HepG2 (cell line): ENCODE measurements around the gene PIR. TPM values are rescaled to one million over a fixed set of nuclear protein-coding genes. Genes with fewer than 3 reads are reported as not detected.

Experiments used
- ATAC-seq: fragments of 200-7000 bp; cut with Tn5 transposase; 3 replicates; pipeline ENCODE4 v1.9.1; 2020; ENCODE audit warnings: mild to moderate bottlenecking, moderate library complexity
- BruUV-seq: library from RNA; stranded (reverse); fragments of 400-500 nt; replicated peaks from 2 replicates; lab custom pipeline; 2021; lab: Mats Ljungman, UMichigan
- CTCF ChIA-PET: fragments of 300-600 bp; formaldehyde crosslinking; extraction: SDS; loops from one replicate; lab custom pipeline; 2021; ENCODE audit warnings: low total read pairs, inconsistent platforms, low intra/inter-chr PET ratio; lab: Yijun Ruan, JAX
- POLR2A ChIA-PET: fragments of 350-600 bp; sonication (Branson Sonifier 250); formaldehyde crosslinking; loops from one replicate; lab custom pipeline; 2020; ENCODE audit warnings: antibody characterized with exemption, inconsistent platforms; lab: Yijun Ruan, JAX
- DNase-seq: peaks from one replicate; pipeline ENCODE4 v3.0.0-alpha.2; 2015; ENCODE audit warnings: low spot score
- FAIRE-seq: peaks from 3 replicates; lab custom pipeline; 2011; peaks lifted over from hg19 to GRCh38; lab: Jason Lieb, UNC
- H2AFZ ChIP-seq: one replicate; pipeline ENCODE4 v1.6.1; 2011; ENCODE audit warnings: low read length, inconsistent platforms
- H3K27ac ChIP-seq: fragments of 300-600 bp; 3 replicates; pipeline ENCODE4 v1.8.0; 2011; ENCODE audit warnings: mixed run types, mild to moderate bottlenecking, mixed read lengths, low read length, inconsistent platforms; ENCODE audit not compliant: insufficient read depth; ENCODE audit errors: extremely low read length
- H3K27me3 ChIP-seq, 2 experiments: fragments of 200-600 bp in 1 of 2; 2 replicates in 1 of 2; 3 replicates in 1 of 2; pipeline versions ENCODE4 v1.6.0 to v1.8.0; 2011; ENCODE audit warnings: low read length in 2 of 2, mild to moderate bottlenecking in 2 of 2, moderate library complexity in 2 of 2, inconsistent platforms in 1 of 2; ENCODE audit not compliant: insufficient read depth in 2 of 2, control insufficient read depth in 1 of 2
- H3K36me3 ChIP-seq, 2 experiments: fragments of 200-600 bp in 1 of 2; replicated peaks in 1 of 2; 2 replicates in 1 of 2; 3 replicates in 1 of 2; pipeline versions ENCODE4 v1.5.1 to v1.8.0; 2011; ENCODE audit warnings: low read length in 2 of 2, inconsistent platforms in 1 of 2; ENCODE audit not compliant: insufficient read depth in 2 of 2, control insufficient read depth in 1 of 2
- H3K4me1 ChIP-seq: 2 replicates; pipeline ENCODE4 v1.5.1; 2012; ENCODE audit warnings: low read length, inconsistent platforms; ENCODE audit not compliant: insufficient read depth
- H3K4me2 ChIP-seq: 2 replicates; pipeline ENCODE4 v1.6.0; 2011; ENCODE audit warnings: low read depth, low read length, inconsistent platforms
- H3K4me3 ChIP-seq, 3 experiments: fragments of 200-600 bp in 1 of 3; sonication (generic), shearing (Covaris generic) in 1 of 3; replicated peaks in 1 of 3; 2 replicates each; pipeline ENCODE4 v1.5.1; 2011 to 2016; ENCODE audit warnings: low read length in 3 of 3, inconsistent platforms in 2 of 3, low read depth in 2 of 3, mild to moderate bottlenecking in 2 of 3, control low read depth in 1 of 3, mixed read lengths in 1 of 3; ENCODE audit not compliant: insufficient read depth in 1 of 3
- H3K79me2 ChIP-seq: one replicate; pipeline ENCODE4 v1.6.1; 2011; ENCODE audit warnings: low read length, inconsistent platforms; ENCODE audit not compliant: insufficient read depth
- H3K9ac ChIP-seq: 2 replicates; pipeline ENCODE4 v1.6.0; 2011; ENCODE audit warnings: mild to moderate bottlenecking, low read depth, low read length, inconsistent platforms; ENCODE audit not compliant: insufficient read depth
- H3K9me3 ChIP-seq: 2 replicates; pipeline ENCODE4 v1.5.1; 2012; ENCODE audit warnings: mild to moderate bottlenecking, low read length
- H4K20me1 ChIP-seq: 2 replicates; pipeline ENCODE4 v1.6.0; 2011; ENCODE audit warnings: inconsistent platforms, mild to moderate bottlenecking, low read length, moderate library complexity; ENCODE audit not compliant: insufficient read depth
- CC2D1A ChIP-seq: sonication (generic); formaldehyde crosslinking; IDR thresholded peaks from 2 replicates; pipeline ENCODE4 v1.8.1; 2023; ENCODE audit warnings: mild to moderate bottlenecking, missing genetic modification reagents
- CSRNP2 ChIP-seq: sonication (generic); formaldehyde crosslinking; conservative IDR thresholded peaks from 2 replicates; pipeline ENCODE4 v1.8.0; 2022; ENCODE audit warnings: low read depth, missing genetic modification reagents
- DMAP1 ChIP-seq: IDR thresholded peaks from 2 replicates; pipeline ENCODE4 v1.6.1; 2016
- E2F1 ChIP-seq: sonication (generic); formaldehyde crosslinking; IDR thresholded peaks from 2 replicates; pipeline ENCODE4 v1.5.0; 2020; ENCODE audit warnings: missing genetic modification reagents
- JUNB ChIP-seq: sonication (generic); formaldehyde crosslinking; IDR thresholded peaks from 2 replicates; pipeline ENCODE4 v1.8.0; 2022; ENCODE audit warnings: missing genetic modification reagents, mild to moderate bottlenecking, borderline replicate concordance
- MIXL1 ChIP-seq: IDR thresholded peaks from 2 replicates; pipeline ENCODE4 v1.6.1; 2016
- NFKBIZ ChIP-seq: IDR thresholded peaks from 2 replicates; pipeline ENCODE4 v1.6.1; 2018; ENCODE audit warnings: missing genetic modification reagents, missing compliant biosample characterization
- TRIM22 ChIP-seq: fragments of 450-650 bp; IDR thresholded peaks from 2 replicates; pipeline ENCODE4 v1.6.1; 2017
- ZMAT3 ChIP-seq: sonication (generic); formaldehyde crosslinking; conservative IDR thresholded peaks from 2 replicates; pipeline ENCODE4 v1.7.0; 2021; ENCODE audit warnings: missing genetic modification reagents
- ZNF3 ChIP-seq: IDR thresholded peaks from 2 replicates; pipeline ENCODE4 v1.7.0; 2017; ENCODE audit warnings: inconsistent platforms
- ZNF335 ChIP-seq: sonication (generic); formaldehyde crosslinking; IDR thresholded peaks from 2 replicates; pipeline ENCODE4 v1.4.0; 2020; ENCODE audit warnings: missing genetic modification reagents
- ZNF33B ChIP-seq: sonication (generic); formaldehyde crosslinking; IDR thresholded peaks from 2 replicates; pipeline ENCODE4 v1.5.1; 2020; ENCODE audit warnings: mild to moderate bottlenecking, missing genetic modification reagents
- ZNF354B ChIP-seq: sonication (generic); formaldehyde crosslinking; IDR thresholded peaks from 2 replicates; pipeline ENCODE4 v1.8.0; 2022; ENCODE audit warnings: mild to moderate bottlenecking, missing genetic modification reagents
- ZNF556 ChIP-seq: sonication (generic); formaldehyde crosslinking; IDR thresholded peaks from 2 replicates; pipeline ENCODE4 v1.4.0; 2020; ENCODE audit warnings: mild to moderate bottlenecking, missing genetic modification reagents, borderline replicate concordance
- ZNF737 ChIP-seq: sonication (generic); formaldehyde crosslinking; IDR thresholded peaks from 2 replicates; pipeline ENCODE4 v1.5.0; 2020; ENCODE audit warnings: missing genetic modification reagents, mild to moderate bottlenecking, borderline replicate concordance
- ZNF839 ChIP-seq: sonication (generic); formaldehyde crosslinking; IDR thresholded peaks from 2 replicates; pipeline ENCODE4 v1.4.0; 2020; ENCODE audit warnings: missing genetic modification reagents, mild to moderate bottlenecking, borderline replicate concordance
- ZSCAN25 ChIP-seq: sonication (generic); formaldehyde crosslinking; IDR thresholded peaks from 2 replicates; pipeline ENCODE4 v1.8.0; 2022; ENCODE audit warnings: mild to moderate bottlenecking, missing genetic modification reagents
- WGBS: methylation state at CpG from one replicate; pipeline ENCODE4 v1.1.6; 2017; ENCODE audit warnings: low lambda C conversion rate; 5-methylcytosine and 5-hydroxymethylcytosine counted together
- in situ Hi-C: cut with HindIII; loops from 2 replicates; pipeline ENCODE4 v1.10.0; 2017; ENCODE audit warnings: low pct_unique_long_range_greater_than_20kb; ENCODE audit not compliant: extremely low pct_ligation_motif_present
- intact Hi-C: fragments of 100-400 bp; cut with micrococcal nuclease; formaldehyde crosslinking; loops from one replicate; pipeline ENCODE4 v1.10.0; 2022; ENCODE audit not compliant: unreplicated experiment
- polyA plus RNA-seq, 8 experiments: library from polyadenylated mRNA; depleted of rRNA in 3 of 8; stranded (reverse) in 7 of 8; unstranded in 1 of 8; fragments of >200 nt; fragmentation: Illumina TruSeq in 4 of 8; extraction: Trizol in 4 of 8; gene quantifications; 2 replicates each; pipeline versions ENCODE4 v1.2.1 to v1.2.3, GENCODE V29; 2011 to 2016; ENCODE audit warnings: low read depth in 4 of 8, missing spikeins in 1 of 8, mixed read lengths in 1 of 8; ENCODE audit not compliant: insufficient read depth in 1 of 8
- total RNA-seq, 5 experiments: library from RNA; depleted of rRNA; stranded (reverse); fragments of >200 nt; fragmentation: Illumina TruSeq; extraction: Trizol; gene quantifications; 2 replicates each; pipeline ENCODE4 v1.2.3, GENCODE V29; 2016; ENCODE audit warnings: low read depth in 1 of 5
- TF ChIP-seq, protein P1 (sequence below): conservative IDR thresholded peaks from 2 replicates; pipeline ENCODE4 v1.6.1; 2018; ENCODE audit warnings: missing genetic modification reagents
- TF ChIP-seq, protein P2 (sequence below): IDR thresholded peaks from 2 replicates; pipeline ENCODE4 v1.6.1; 2018; ENCODE audit warnings: missing genetic modification reagents

The PIR gene
- total and polyA plus RNA-seq, 2 of the 13 experiments (the other 11 are each of a cell fraction or from before 2014, with no cell fraction given), result 12.2 to 38.0 TPM

DNA sequence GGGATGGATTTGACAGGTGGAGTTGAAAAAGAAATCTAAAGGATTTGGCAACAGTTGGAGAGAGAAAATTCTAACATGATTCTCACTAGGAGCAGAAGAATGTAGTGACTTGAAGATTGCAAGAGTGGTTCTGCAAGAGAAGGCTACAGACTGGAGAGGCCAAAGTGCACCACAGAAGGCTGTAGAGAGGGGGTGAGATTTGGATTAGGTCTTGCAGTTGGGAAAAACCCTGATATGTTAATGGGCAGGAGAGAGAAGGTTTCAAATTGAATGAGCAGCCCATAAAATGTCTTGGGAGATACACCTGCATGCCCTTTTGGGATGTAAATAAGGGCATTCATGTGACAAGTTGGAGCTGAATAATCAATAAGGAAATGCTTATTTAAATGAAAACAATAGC lies 94.3 kb downstream of the PIR start (continued):
- TF ChIP-seq, protein P1, sequence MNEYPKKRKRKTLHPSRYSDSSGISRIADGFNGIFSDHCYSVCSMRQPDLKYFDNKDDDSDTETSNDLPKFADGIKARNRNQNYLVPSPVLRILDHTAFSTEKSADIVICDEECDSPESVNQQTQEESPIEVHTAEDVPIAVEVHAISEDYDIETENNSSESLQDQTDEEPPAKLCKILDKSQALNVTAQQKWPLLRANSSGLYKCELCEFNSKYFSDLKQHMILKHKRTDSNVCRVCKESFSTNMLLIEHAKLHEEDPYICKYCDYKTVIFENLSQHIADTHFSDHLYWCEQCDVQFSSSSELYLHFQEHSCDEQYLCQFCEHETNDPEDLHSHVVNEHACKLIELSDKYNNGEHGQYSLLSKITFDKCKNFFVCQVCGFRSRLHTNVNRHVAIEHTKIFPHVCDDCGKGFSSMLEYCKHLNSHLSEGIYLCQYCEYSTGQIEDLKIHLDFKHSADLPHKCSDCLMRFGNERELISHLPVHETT (CRISPR knock-in tag), result no peak
- TF ChIP-seq ZSCAN25, result no peak
- no peak for TF ChIP-seq ZNF354B (CRISPR knock-in tag)
- no peak for TF ChIP-seq ZNF33B (CRISPR knock-in tag)
- no peak for TF ChIP-seq CSRNP2 (CRISPR knock-in tag)
- TF ChIP-seq TRIM22, result no peak

- no peak overlapping the region for H3K9ac ChIP-seq
- TF ChIP-seq, protein P2, sequence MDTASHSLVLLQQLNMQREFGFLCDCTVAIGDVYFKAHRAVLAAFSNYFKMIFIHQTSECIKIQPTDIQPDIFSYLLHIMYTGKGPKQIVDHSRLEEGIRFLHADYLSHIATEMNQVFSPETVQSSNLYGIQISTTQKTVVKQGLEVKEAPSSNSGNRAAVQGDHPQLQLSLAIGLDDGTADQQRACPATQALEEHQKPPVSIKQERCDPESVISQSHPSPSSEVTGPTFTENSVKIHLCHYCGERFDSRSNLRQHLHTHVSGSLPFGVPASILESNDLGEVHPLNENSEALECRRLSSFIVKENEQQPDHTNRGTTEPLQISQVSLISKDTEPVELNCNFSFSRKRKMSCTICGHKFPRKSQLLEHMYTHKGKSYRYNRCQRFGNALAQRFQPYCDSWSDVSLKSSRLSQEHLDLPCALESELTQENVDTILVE (CRISPR knock-in tag), result no peak
- no peak for TF ChIP-seq ZMAT3 (CRISPR knock-in tag)
- no peak for TF ChIP-seq ZNF335
- no peak for TF ChIP-seq ZNF737
- TF ChIP-seq NFKBIZ, result no peak
- TF ChIP-seq ZNF556, result no peak
- no peak for TF ChIP-seq ZNF3
- no peak for TF ChIP-seq CC2D1A (CRISPR knock-in tag)
- no peak for TF ChIP-seq E2F1 (CRISPR knock-in tag)
- no peak for TF ChIP-seq DMAP1 (CRISPR knock-in tag)
- no peak for TF ChIP-seq ZNF839
- TF ChIP-seq JUNB (CRISPR knock-in tag), result no peak
- no peak for TF ChIP-seq MIXL1 (CRISPR knock-in tag)
- TF ChIP-seq, all 625 proteins: peak for 0
- no peaks in the 10 kb centered on the region for H3K9me3 ChIP-seq
- no peaks in the 10 kb centered on the region for H3K4me1 ChIP-seq
- no TSS peak for BruUV-seq
- 100% methylated on average over 2 of the region's 2 CpGs for WGBS
- H3K36me3 ChIP-seq, result no peaks in the 10 kb centered on the region
- no peak for ATAC-seq
- no peaks in the 10 kb centered on the region for H3K27me3 ChIP-seq
- H3K4me2 ChIP-seq, result no peak overlapping the region
- DNase-seq, result no peak
- no peaks in the 10 kb centered on the region for H4K20me1 ChIP-seq
- no peaks in the 10 kb centered on the region for H3K79me2 ChIP-seq
- intact Hi-C loops, result no loop called here
- ChIA-PET POLR2A (no interaction called here), CTCF (no interaction called here)
- H3K27ac ChIP-seq, result no peak overlapping the region
- no peak overlapping the region for H2AFZ ChIP-seq
- no peak overlapping the region for H3K4me3 ChIP-seq
- in situ Hi-C loops, result no loop called here
- FAIRE-seq, result no peak
Observed at GRCh38 chrX:15395789-15396188, 97.3 kb downstream of the PIR start.
